OCI-LY3 (cell line): Measurements from ENCODE around the gene CD4.

ENCODE experiments used
- CTCF ChIP-seq: fragments of 200-600, 300-600 bp; sonication (generic); IDR thresholded peaks from 2 replicates; pipeline ENCODE4 v1.5.1; 2014; ENCODE audit warnings: antibody characterized with exemption, low read length, low read depth
- EZH2phosphoT487 ChIP-seq: fragments of 200-600 bp; shearing (Covaris generic); IDR thresholded peaks from 2 replicates; pipeline ENCODE4 v1.6.1; 2018; ENCODE audit warnings: antibody characterized with exemption, mixed run types, low read depth

- TF ChIP-seq CTCF = no peak
- TF ChIP-seq EZH2phosphoT487 = no peak
These were observed 77.0 kb downstream of the CD4 start for GRCh38 chr12:6866163-6866919.
